ENCODE data around the gene AMHR2.
"Not testable (repeated sequence)": the region's sequence is repeated elsewhere in the genome, so short reads cannot be mapped to it uniquely, and the experiment has no call there.

Gene AMHR2

DNA sequence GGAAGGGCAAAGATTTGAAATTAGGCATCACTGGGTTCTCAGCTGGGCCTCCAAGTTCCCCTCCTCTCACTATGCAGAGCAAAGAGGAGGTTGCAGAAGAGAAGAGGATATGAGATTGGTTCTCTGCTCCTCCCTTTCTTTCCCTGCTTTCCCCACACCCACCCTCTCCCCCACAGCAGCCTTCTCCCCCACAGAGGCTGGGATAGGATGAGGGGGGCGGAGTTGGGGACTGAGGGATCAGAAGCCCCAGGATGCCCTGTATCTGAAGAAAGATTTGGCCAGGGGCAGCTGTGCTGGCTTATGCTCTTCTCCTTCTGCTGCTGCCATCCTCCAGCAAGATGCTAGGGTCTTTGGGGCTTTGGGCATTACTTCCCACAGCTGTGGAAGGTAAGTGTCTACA, at the start of gene AMHR2:
Gene AMHR2 (plus strand): TSS at position 259 of the 400 bp plus-strand sequence. CDS start 80 bp downstream, at position 339.
- no peak for FAIRE-seq

DNA sequence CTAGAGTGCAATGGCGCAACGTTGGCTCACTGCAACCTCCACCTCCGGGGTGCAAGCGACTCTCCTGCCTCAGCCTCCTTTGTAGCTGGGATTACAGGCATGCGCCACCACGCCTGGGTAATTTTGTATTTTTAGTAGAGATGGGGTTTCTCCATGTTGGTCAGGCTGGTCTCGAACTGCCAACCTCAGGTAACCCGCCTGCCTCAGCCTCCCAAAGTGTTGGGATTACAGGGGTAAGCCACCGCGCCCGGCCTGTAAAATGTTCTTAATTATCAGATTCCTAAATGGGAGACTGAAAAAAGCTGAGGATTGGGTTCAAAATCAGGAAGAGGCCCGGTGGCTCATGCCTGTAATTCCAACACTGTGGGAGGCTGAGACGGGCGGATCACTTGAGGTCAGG, 49.4 kb upstream of the AMHR2 start:
- not testable (repeated sequence) for FAIRE-seq

DNA sequence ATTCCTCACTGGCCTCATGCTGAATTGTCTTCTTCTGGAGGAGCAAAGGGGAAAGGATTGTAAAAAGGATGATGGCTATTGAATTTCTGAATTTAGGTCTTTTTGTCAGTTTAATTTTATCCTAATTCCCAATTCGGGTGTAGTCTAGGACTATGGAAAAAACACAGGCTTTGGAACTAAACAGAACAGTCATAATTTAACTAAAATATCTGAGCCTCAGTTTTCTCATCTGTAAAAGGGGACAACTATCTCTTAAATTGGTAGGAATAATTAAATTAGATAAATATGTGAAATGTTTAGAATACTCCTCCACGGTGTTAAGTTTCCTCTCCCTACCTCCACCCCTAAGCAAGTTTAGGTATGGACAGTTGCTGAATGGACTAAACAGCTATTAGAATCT, 46.9 kb upstream of the AMHR2 start:
- FAIRE-seq: no peak

DNA sequence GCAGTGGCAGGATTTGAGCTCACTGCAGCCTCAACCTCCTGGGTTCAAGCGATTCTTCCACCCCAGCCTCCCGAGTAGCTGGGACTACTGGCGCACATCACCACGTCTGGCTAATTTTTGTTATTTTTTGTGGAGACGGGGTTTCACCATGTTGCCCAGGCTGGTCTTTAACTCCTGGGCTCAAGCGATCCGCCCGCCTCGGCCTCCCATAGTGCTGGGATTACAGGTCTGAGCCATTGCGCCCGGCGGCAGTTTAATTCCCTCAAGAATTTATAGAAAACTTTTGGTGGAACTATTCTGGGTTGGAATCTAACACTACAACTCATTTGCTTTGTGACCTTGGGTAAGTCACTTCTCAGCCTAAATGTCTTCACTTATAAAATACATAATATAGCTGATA, 45.4 kb upstream of the AMHR2 start:
- no peak for FAIRE-seq

DNA sequence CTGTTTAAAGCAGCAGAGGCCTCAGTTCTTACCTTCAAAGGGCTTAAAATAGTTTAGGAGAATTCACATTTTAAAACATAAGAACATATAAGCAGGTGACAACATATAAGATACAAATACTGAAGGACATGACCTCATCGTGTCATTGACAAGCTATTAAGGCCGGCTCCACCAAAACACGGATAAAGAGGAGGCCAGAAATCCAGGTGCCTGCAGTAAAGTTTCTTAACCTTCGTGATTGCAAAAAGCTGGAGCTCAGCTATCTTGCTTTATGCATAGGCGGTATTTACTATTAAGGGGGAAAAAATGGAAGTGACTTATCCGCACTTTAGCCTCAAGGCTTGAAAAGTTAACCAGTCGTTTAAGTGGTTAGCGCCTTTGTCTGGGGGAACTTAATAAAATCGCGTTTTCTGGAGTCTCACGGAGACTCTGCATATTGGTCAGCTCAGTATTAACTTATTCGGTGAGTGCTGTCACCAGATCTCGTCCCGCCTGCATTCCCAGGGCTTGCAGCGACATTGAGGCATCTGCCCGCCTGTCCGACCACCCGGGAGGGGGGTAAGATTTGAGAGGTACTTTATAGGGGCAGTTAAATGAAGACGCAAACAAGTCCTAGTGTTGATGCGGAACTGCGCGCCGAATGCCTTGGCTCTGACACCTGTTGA, 44.8 kb upstream of the AMHR2 start:
- FAIRE-seq: no peak

DNA sequence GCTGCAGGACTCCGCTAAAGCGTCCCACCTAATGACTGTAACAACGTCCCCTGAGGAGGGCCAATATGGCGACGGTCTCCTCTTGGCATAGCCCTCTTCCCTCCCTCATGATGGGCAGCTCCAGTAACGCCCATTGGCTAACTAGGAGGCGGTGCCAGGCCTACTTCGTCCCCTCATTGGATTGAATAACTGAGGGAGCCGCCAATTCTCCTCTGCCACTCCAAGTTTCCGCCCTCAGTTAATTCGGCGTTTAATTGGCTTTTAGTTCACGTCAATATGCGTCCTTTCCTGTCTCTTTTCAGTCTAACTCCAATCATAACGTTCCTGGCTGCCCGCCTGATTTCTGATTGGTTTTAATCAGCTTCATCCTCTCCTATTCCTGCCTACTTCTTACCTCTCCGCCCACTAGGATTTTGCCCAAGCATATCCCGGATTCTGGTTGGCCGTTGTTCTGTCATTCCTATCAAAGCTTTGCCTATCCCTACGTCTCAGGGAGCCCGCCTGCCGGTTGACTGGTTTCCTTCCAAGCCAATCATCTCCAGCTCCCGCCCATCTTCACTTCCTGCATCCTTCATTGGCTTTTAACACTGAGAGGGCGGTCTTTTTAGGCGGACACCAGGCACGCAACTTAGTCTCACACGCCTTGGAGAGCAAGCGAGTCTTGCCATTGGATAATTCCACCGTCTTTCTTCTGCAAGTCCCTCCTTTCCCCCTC, 44.1 kb upstream of the AMHR2 start:
- FAIRE-seq: peak; percentile 96

DNA sequence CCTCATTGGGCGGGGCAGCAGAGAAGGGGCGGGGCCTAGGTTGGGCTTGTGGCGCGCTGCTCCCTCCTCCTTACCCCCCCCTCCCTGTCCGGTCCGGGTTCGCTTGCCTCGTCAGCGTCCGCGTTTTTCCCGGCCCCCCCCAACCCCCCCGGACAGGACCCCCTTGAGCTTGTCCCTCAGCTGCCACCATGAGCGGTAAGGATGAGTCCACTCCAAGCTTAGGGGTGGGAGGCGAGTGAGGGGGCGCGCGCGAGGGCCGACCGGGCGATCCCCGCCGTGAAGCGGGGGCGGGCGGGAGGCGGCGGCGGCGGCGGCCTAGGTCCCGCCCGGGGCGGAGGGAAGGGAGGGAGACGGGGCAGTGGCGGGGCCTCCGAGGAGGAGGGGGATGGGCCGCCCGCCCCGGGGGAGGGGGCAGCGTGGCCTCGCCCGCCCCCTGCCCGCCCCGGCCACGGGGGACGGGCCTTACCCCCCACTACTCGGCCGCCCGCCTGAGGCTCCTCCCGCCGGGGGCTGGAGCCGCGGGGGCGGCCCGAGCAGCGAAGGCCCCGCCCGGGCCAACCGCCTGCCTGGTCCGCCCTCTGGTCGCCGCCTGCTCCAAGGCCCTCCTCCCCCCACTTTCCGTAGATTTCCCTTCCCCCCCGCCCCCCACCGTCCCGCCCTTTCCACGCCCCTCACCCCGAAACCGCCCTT, 43.4 kb upstream of the AMHR2 start, which contains the start of gene SP1:
Gene SP1 (plus strand): TSS at position 73 of the 690 bp plus-strand sequence. CDS start 116 bp downstream, at position 189.
- FAIRE-seq: no peak

DNA sequence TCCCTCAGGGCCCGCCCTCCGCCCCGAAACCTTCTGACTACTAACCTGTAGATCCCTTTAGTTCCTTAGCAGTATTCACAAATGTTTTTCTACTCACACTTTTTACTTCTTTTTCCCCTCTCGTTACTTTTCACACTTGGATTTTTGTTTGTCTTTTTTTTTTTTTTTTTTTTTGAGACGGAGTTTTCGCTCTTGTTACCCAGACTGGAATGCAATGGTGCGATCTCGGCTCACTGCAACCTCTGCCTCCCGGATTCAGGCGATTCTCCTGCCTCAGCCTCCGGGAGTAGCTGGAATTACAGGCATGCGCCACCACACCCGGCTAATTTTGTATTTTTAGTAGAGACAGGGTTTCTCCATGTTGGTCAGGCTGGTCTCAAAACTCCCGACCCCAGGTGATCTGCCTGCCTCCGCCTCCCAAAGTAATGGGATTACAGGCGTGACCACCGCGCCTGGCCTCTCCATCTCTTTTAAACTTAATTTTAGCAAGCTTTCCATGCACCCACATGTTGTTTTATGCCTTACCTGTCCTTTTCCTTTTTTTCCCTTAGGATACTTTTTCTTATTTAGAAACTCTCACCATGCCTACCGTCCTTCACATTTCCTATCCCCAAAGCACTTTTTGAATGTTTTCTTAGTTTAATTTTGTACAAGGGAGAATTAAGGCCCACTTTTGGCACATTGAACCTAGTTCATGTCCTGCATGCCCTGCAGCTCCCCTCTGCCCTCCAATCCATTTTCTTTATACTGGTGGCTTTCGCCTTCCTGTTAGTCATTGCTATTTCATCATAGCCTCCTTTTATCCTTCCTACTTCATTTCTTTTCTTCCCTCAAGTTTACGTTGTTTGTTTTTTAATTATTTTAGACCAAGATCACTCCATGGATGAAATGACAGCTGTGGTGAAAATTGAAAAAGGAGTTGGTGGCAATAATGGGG, 42.6 kb upstream of the AMHR2 start:
- FAIRE-seq: no peak

DNA sequence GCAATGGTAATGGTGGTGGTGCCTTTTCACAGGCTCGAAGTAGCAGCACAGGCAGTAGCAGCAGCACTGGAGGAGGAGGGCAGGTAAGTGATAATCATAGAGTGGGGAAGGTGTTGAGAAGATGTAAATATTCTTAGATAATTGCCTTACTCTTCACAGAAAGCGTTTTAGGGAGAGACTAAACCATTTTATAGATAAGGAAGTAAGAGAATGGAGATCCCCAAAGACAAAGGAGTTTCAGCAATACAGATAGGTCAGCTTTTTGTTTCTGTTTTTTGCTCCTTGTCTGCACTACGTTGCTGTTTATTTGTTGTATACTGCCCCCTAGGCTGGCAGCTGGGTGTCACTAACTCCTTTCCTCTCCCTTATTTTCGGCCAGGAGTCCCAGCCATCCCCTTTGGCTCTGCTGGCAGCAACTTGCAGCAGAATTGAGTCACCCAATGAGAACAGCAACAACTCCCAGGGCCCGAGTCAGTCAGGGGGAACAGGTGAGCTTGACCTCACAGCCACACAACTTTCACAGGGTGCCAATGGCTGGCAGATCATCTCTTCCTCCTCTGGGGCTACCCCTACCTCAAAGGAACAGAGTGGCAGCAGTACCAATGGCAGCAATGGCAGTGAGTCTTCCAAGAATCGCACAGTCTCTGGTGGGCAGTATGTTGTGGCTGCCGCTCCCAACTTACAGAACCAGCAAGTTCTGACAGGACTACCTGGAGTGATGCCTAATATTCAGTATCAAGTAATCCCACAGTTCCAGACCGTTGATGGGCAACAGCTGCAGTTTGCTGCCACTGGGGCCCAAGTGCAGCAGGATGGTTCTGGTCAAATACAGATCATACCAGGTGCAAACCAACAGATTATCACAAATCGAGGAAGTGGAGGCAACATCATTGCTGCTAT, 41.7 kb upstream of the AMHR2 start:
- FAIRE-seq: no peak

DNA sequence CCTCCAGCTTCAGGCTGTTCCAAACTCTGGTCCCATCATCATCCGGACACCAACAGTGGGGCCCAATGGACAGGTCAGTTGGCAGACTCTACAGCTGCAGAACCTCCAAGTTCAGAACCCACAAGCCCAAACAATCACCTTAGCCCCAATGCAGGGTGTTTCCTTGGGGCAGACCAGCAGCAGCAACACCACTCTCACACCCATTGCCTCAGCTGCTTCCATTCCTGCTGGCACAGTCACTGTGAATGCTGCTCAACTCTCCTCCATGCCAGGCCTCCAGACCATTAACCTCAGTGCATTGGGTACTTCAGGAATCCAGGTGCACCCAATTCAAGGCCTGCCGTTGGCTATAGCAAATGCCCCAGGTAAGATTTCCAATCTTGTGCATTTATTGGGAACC, 40.4 kb upstream of the AMHR2 start:
- FAIRE-seq: no peak

DNA sequence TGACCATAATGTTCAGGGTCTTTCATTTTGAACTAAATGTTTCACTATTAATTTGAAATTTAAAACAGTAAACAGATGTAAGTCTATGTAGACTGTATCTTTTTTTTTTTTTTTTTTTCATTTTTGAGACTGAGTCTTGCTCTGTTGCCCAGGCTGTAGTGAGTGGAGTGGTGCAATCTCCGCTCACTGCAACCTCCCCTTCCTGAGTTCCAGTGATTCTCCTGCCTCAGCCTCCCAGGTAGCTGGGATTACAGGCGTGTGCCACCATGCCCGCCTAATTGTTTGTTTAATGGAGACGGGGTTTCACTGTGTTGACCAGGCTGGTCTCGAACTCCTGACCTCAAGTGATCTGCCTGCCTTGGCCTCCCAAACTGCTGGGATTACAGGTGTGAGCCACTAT, 37.3 kb upstream of the AMHR2 start:
- not testable (repeated sequence) for FAIRE-seq

DNA sequence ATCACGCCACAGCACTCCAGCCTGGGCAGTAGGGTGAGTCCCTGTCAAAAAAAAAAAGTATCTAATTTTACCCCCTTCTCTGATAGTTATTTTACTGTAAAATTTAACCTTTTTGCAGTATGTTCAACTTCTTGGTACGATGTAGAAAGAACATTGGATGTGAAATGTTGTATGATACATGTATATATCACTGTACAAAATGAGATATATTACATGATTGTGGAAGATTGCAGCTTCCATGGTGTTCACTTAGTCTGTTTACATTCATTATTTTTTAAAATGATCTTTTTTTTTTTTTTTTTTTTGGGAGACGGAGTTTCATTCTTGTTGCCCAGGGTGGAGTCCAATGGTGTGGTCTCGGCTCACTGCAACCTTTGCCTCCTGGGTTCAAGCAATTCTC, 34.7 kb upstream of the AMHR2 start:
- no peak for FAIRE-seq

DNA sequence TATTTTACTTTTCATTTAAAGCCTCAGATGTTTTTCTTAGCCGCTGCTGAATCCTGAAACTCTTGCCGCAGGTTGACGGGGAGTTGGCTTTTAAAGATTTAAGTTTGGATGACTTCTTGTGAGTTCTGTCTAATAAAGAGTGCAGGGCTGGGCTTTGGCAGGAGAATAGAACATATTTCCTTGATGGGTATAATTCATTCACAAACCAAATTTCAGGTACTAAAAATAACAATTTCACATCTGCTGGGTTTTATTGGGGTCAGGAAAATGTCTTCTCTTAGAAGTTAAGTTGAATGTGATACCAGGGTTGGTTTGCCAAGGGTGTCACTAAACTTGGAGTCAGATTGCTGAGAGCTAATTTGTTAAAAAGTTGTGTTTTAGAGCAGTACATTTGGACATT, 34.0 kb upstream of the AMHR2 start:
- FAIRE-seq: no peak

DNA sequence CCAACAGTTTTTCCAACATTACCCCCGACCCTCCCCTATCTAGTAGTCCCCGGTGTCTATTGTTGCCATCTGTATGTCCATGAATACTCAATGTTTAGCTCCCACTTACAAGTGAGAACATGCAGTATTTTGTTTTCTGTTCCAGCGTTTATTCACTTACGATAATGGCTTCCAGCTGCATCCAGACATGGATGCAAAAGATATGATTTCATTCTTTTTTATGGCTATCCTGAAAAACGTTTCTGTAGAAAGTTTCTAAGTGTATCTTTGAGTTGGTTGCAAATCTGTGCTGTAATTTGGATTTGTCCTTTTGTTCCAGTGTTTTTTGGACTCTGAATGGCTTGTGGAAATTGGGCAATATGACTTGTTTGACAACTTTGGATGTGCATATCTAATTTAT, 31.9 kb upstream of the AMHR2 start:
- FAIRE-seq: no peak

DNA sequence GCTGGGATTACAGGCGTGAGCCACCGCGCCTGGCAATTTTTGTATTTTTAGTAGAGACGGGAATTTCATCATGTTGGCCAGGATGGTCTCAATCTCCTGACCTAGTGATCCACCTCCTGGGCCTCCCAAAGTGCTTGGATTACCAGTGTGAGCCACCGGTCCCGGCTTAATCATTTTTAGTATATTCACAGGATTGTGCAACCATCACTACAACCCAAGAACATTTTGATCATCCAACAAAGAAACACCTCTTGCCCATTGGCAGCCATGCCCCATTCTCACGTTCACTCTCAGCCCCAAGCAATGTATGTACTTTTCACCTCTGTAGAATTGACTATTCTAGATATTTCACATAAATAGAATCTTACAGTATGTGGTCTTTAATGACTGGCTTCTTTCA, 23.8 kb upstream of the AMHR2 start:
- FAIRE-seq: no peak

DNA sequence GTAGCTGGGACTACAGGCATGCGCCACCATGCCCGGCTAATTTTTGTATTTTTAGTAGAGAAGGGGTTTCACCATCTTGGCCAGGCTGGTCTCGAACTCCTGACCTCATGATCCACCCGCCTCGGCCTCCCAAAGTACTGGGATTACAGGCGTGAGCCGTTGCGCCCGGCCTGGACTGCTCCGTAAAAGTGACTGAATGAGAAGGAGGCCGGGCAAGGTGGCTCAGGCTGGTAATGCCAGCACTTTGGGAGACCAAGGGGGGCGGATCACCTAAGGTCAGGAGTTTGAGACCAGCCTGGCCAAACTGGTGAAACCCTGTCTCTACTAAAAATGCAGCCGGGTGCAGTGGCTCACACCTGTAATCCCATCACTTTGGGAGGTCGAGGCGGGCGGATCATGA, 21.3 kb upstream of the AMHR2 start:
- not testable (repeated sequence) for FAIRE-seq

DNA sequence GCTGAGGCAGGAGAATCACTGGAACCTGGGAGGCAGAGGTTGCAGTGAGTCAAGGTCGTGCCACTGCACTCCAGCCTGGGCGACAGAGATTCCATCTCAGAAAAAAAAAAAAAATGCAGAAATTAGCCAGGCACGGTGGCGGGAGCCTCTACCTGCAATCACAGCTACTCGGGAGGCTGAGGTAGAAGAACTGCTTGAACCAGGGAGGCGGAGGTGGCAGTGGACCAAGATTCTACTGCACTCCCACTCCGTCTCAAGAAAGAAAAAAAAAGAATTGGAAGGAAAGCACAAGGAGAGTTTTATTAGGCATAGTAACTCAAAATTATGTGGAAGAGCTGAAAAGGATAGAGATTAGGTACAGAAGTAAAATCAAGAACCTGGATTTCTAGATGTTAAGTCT, 20.8 kb upstream of the AMHR2 start:
- FAIRE-seq: no peak

DNA sequence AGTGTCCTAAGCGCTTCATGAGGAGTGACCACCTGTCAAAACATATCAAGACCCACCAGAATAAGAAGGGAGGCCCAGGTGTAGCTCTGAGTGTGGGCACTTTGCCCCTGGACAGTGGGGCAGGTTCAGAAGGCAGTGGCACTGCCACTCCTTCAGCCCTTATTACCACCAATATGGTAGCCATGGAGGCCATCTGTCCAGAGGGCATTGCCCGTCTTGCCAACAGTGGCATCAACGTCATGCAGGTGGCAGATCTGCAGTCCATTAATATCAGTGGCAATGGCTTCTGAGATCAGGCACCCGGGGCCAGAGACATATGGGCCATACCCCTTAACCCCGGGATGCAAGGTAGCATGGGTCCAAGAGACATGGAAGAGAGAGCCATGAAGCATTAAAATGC, 12.7 kb upstream of the AMHR2 start:
- no peak for FAIRE-seq

DNA sequence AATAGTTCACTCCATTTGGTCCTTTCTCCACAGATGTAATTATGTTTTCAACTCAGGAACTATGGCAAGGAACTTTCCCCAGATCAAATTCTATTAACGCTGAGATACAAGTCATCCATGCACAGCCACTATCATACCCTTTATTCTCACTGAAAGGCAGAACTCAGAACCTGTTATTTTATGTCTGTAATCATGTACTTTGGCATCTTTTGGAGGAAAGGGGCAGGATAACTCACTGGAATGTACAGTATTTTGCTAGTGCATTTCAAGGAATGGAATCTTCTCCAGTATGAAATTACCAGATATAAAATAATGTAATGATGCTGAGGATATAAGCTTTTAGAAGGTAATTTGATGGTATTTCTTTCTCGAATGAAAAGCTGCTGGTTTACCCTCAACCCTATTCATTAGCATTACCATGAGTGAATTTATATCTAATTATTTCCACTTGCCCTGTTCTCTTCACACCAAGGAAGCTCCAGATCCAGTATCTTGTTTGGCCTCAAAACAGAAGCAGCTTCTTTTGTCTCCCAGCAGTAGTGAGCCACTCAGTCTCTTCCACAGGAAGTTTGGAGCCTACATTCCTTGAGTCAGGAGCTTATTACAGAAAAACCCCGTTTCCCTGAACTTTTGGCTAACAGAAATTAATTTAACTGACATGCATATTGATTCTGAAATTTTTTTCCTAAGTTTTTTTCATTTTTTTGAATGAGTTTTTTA, 10.0 kb upstream of the AMHR2 start:
- FAIRE-seq: no peak

DNA sequence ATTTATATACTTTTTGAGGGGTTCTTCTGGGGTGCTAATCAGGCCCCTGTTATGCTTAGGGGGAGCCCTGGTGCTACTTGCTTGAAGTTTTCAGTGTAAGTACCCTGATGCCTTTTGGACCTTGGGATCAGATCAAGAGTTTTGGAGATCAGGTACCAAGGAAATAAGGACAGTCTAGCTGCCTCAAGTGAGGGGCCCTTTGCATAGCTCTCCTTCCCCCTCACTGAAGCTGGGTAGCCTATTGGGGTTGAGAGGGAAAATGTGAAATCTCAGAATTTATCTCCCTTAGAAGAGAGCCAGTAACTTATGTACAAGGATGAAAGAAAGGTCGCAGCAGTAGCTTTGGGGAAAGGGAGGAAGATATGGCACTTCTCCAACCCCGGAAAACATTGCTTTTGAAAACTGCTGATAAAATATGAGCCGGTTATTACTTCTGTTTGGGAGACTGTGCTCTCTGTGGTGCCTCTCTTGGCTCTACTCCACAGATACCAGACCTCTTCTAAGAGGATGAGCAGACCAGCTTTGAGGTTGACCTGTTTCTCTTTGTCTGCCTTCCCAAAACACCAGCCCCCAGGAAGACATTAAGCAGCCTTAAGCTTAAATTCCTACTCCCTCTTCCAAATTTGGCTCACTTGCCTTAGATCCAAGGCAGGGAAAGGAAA, 8.8 kb upstream of the AMHR2 start:
- no peak for FAIRE-seq
